A549 (cell line): ENCODE results near the gene CREM.

Experiments
- BHLHE40 ChIP-seq: IDR thresholded peaks from 2 replicates; pipeline ENCODE4 v1.6.1; 2012; ENCODE audit warnings: low read depth, low read length, inconsistent platforms
- CTCF ChIP-seq: fragments of >200 bp; sonication (Bioruptor Twin); formaldehyde crosslinking; IDR thresholded peaks from 3 replicates; pipeline ENCODE4 v1.5.1; 2016
- EP300 ChIP-seq, 2 experiments: fragments of >200 bp; sonication (Bioruptor Twin); formaldehyde crosslinking; IDR thresholded peaks; 2 replicates in 1 of 2; 3 replicates in 1 of 2; pipeline ENCODE4 v1.6.1; 2016 to 2017
- MAX ChIP-seq: IDR thresholded peaks from 2 replicates; pipeline ENCODE4 v1.6.1; 2012
- MAZ ChIP-seq: fragments of 150-350 bp; IDR thresholded peaks from 2 replicates; pipeline ENCODE4 v1.6.1; 2014; ENCODE audit warnings: antibody characterized with exemption, low read depth, low read length, borderline replicate concordance
- NFE2L2 ChIP-seq: fragments of 150-350 bp; conservative IDR thresholded peaks from 2 replicates; pipeline ENCODE4 v1.6.1; 2014; ENCODE audit warnings: low read length
- PBX3 ChIP-seq: IDR thresholded peaks from 2 replicates; pipeline ENCODE4 v1.6.1; 2012
- POLR2A ChIP-seq: IDR thresholded peaks from 2 replicates; pipeline ENCODE4 v1.6.1; 2012; ENCODE audit warnings: mild to moderate bottlenecking, low read length
- POLR2AphosphoS2 ChIP-seq: conservative IDR thresholded peaks from 2 replicates; pipeline ENCODE4 v1.6.1; 2012; ENCODE audit warnings: low read length, improper control_type of control experiment, inconsistent platforms
- REST ChIP-seq: fragments of 200-600 bp; sonication (generic); IDR thresholded peaks from 2 replicates; pipeline ENCODE4 v1.6.1; 2016; ENCODE audit warnings: antibody characterized with exemption, mild to moderate bottlenecking, moderate library complexity
- USF2 ChIP-seq: fragments of 450-650 bp; IDR thresholded peaks from 2 replicates; pipeline ENCODE4 v1.6.1; 2014; ENCODE audit warnings: antibody characterized with exemption

- TF ChIP-seq CTCF (no peak), USF2 (no peak), POLR2A (no peak), POLR2AphosphoS2 (no peak), MAX (no peak), EP300 (IDR thresholded peaks at IDR 0.05) (no peak), REST (no peak), NFE2L2 (no peak), BHLHE40 (no peak), PBX3 (no peak), MAZ (no peak)
These were observed 6.9 kb downstream of the CREM start for GRCh38 chr10:35133586-35133985.
